Thoracic aorta (tissue), 2 donors: ENCODE results near the gene ALMS1. TPM values are rescaled to one million over a fixed set of nuclear protein-coding genes. Genes with fewer than 3 reads are reported as not detected.
"Not testable (repeated sequence)": the region's sequence is repeated elsewhere in the genome, so short reads cannot be mapped to it uniquely, and the experiment has no call there.

Experiments
- ATAC-seq: fragments of 150-250 bp; one replicate; pipeline ENCODE4 v1.8.0; 2017; ENCODE audit warnings: low read depth; ENCODE audit not compliant: insufficient number of reproducible peaks, low FRiP score
- DNase-seq: peaks from one replicate; pipeline ENCODE4 v3.0.0-alpha.2; 2020; ENCODE audit warnings: low spot score
- H3K27ac ChIP-seq, 2 donors: fragments of 200-600 bp; sonication (generic); 1 replicate in 1 of 2; 2 replicates in 1 of 2; pipeline ENCODE4 v1.5.1; 2016; ENCODE audit warnings: mild to moderate bottlenecking in 2 of 2, moderate library complexity in 2 of 2
- H3K27me3 ChIP-seq: fragments of 200-600 bp; sonication (generic); replicated peaks from 2 replicates; pipeline ENCODE4 v1.6.0; 2016; ENCODE audit warnings: mild to moderate bottlenecking; ENCODE audit not compliant: insufficient read depth
- H3K36me3 ChIP-seq: fragments of 200-600 bp; sonication (generic); one replicate; pipeline ENCODE4 v1.5.1; 2016
- H3K4me1 ChIP-seq, 2 donors: fragments of 200-600 bp; sonication (generic); 1 replicate in 1 of 2; 2 replicates in 1 of 2; pipeline versions ENCODE4 v1.5.1 to v1.6.0; 2016; ENCODE audit warnings: low read depth in 2 of 2, mild to moderate bottlenecking in 1 of 2; ENCODE audit not compliant: control insufficient read depth in 1 of 2
- H3K4me3 ChIP-seq: fragments of 200-600 bp; sonication (generic); 2 replicates; pipeline ENCODE4 v1.5.1; 2016; ENCODE audit warnings: mild to moderate bottlenecking
- H3K9me3 ChIP-seq: fragments of 200-600 bp; sonication (generic); 2 replicates; pipeline ENCODE4 v1.5.1; 2016
- CTCF ChIP-seq: fragments of 200-600 bp; sonication (generic); IDR thresholded peaks from one replicate; pipeline ENCODE4 v1.5.1; 2019; ENCODE audit warnings: antibody characterized with exemption
- total RNA-seq, 2 donors: library from RNA; depleted of rRNA; stranded (reverse); fragments of >200 nt; gene quantifications; one replicate each; pipeline versions ENCODE4 v1.1.0 to v1.2.3, GENCODE V29; 2016

ALMS1 gene
- total RNA-seq, 2 donors from 2014 or later, result 30.7 to 41.6 TPM

GRCh38 chr2:73610111-73610510 is 224.5 kb downstream of the ALMS1 start:
- ATAC-seq (no peak), DNase-seq (no peak)
- H3K9me3 ChIP-seq, result no peaks in the 10 kb centered on the region
- no peaks in the 10 kb centered on the region for H3K27me3 ChIP-seq
- no peak for TF ChIP-seq CTCF
- H3K36me3 ChIP-seq, result peaks cover 8% of the 10 kb centered on the region
- no peak overlapping the region for H3K4me3 ChIP-seq
- H3K4me1 ChIP-seq, result no peaks in the 10 kb centered on the region
- no peak overlapping the region for H3K27ac ChIP-seq

- no peak for ATAC-seq
- peaks cover 8% of the 10 kb centered on the region for H3K36me3 ChIP-seq
- TF ChIP-seq CTCF, result no peak
- no peak overlapping the region for H3K4me3 ChIP-seq
- H3K27ac ChIP-seq, result no peak overlapping the region
- H3K27me3 ChIP-seq, result no peaks in the 10 kb centered on the region
- no peaks in the 10 kb centered on the region for H3K4me1 ChIP-seq
- no peaks in the 10 kb centered on the region for H3K9me3 ChIP-seq
- DNase-seq, result no peak
These were observed 225.6 kb downstream of the ALMS1 start for GRCh38 chr2:73611193-73611592.

- Histone ChIP-seq H3K9me3 (no peaks in the 10 kb centered on the region), H3K27ac (no peak overlapping the region), H3K4me1 (no peaks in the 10 kb centered on the region), H3K4me3 (no peak overlapping the region), H3K27me3 (no peaks in the 10 kb centered on the region), H3K36me3 (peaks cover 8% of the 10 kb centered on the region)
- ATAC-seq (no peak), DNase-seq (no peak)
- TF ChIP-seq CTCF, result no peak
These were observed 226.2 kb downstream of the ALMS1 start for GRCh38 chr2:73611867-73612266.

GRCh38 chr2:73614105-73614504 is 228.5 kb downstream of the ALMS1 start:
- H3K27me3 ChIP-seq, result no peaks in the 10 kb centered on the region
- ATAC-seq (no peak), DNase-seq (no peak)
- no peak for TF ChIP-seq CTCF
- H3K4me1 ChIP-seq, result no peaks in the 10 kb centered on the region
- no peak overlapping the region for H3K27ac ChIP-seq
- H3K36me3 ChIP-seq, result peaks cover under 1% of the 10 kb centered on the region
- no peak overlapping the region for H3K4me3 ChIP-seq
- H3K9me3 ChIP-seq, result no peaks in the 10 kb centered on the region

GRCh38 chr2:73614997-73615396 is 229.4 kb downstream of the ALMS1 start:
- no peaks in the 10 kb centered on the region for H3K9me3 ChIP-seq
- H3K4me3 ChIP-seq, result no peak overlapping the region
- ATAC-seq (no peak), DNase-seq (no peak)
- H3K27me3 ChIP-seq, result no peaks in the 10 kb centered on the region
- TF ChIP-seq CTCF, result no peak
- H3K4me1 ChIP-seq, result no peaks in the 10 kb centered on the region
- no peak overlapping the region for H3K27ac ChIP-seq
- H3K36me3 ChIP-seq, result no peaks in the 10 kb centered on the region

- H3K4me3 ChIP-seq, H3K27ac ChIP-seq, H3K4me1 ChIP-seq, DNase-seq, H3K9me3 ChIP-seq, H3K27me3 ChIP-seq, ATAC-seq, H3K36me3 ChIP-seq: not testable (repeated sequence)
These were observed 234.3 kb downstream of the ALMS1 start for GRCh38 chr2:73619925-73620324.

GRCh38 chr2:73624036-73624435 is 238.4 kb downstream of the ALMS1 start:
- not testable (repeated sequence) for H3K27ac ChIP-seq, ATAC-seq, H3K9me3 ChIP-seq, DNase-seq, H3K36me3 ChIP-seq, H3K4me1 ChIP-seq, H3K27me3 ChIP-seq, H3K4me3 ChIP-seq

- not testable (repeated sequence) for H3K9me3 ChIP-seq, ATAC-seq
These were observed 239.0 kb downstream of the ALMS1 start for GRCh38 chr2:73624625-73625024.

More at GRCh38 chr2:73624625-73625024, 239.0 kb downstream of the ALMS1 start:
- not testable (repeated sequence) for H3K36me3 ChIP-seq, H3K27me3 ChIP-seq, H3K4me1 ChIP-seq, DNase-seq, H3K4me3 ChIP-seq, H3K27ac ChIP-seq
